Keratinocyte (primary cell): Measurements from ENCODE around the gene ATP13A3. TPM values are rescaled to one million over a fixed set of nuclear protein-coding genes. Genes with fewer than 3 reads are reported as not detected.

Source experiments
- DNase-seq: peaks from one replicate; pipeline ENCODE4 v3.0.0-alpha.2; 2011; ENCODE audit warnings: low read depth, missing footprints, low spot score
- FAIRE-seq: peaks from 2 replicates; lab custom pipeline; 2011; peaks lifted over from hg19 to GRCh38; lab: Jason Lieb, UNC
- H2AFZ ChIP-seq: 2 replicates; pipeline ENCODE4 v1.6.0; 2012; ENCODE audit warnings: low read length, control low read depth, inconsistent platforms; ENCODE audit not compliant: control insufficient read depth
- H3K27ac ChIP-seq: 2 replicates; pipeline ENCODE4 v1.5.1; 2011; ENCODE audit warnings: low read length; ENCODE audit not compliant: control insufficient read depth, insufficient read depth
- H3K27me3 ChIP-seq: 3 replicates; pipeline ENCODE4 v1.6.0; 2011; ENCODE audit warnings: low read length; ENCODE audit not compliant: control insufficient read depth, insufficient read depth; ENCODE audit errors: extremely low read depth
- H3K36me3 ChIP-seq, 2 experiments: 2 replicates in 1 of 2; 3 replicates in 1 of 2; pipeline ENCODE4 v1.5.1; 2011; ENCODE audit warnings: low read length in 2 of 2, mild to moderate bottlenecking in 1 of 2; ENCODE audit not compliant: control insufficient read depth in 2 of 2, insufficient read depth in 2 of 2; ENCODE audit errors: extremely low read depth in 1 of 2
- H3K4me1 ChIP-seq: 3 replicates; pipeline ENCODE4 v1.5.1; 2011; ENCODE audit warnings: low read length; ENCODE audit not compliant: control insufficient read depth, insufficient read depth; ENCODE audit errors: extremely low read depth
- H3K4me2 ChIP-seq: 3 replicates; pipeline ENCODE4 v1.6.0; 2011; ENCODE audit warnings: low read depth, low read length; ENCODE audit not compliant: control insufficient read depth, insufficient read depth; ENCODE audit errors: extremely low read depth
- H3K4me3 ChIP-seq, 3 experiments: fragments of 200-600 bp in 1 of 3; sonication (generic) in 1 of 3; 2 replicates in 2 of 3; 3 replicates in 1 of 3; pipeline ENCODE4 v1.5.1; 2011 to 2016; ENCODE audit warnings: low read length in 3 of 3, mild to moderate bottlenecking in 3 of 3, control low read depth in 2 of 3, inconsistent platforms in 1 of 3, low read depth in 1 of 3, mixed read lengths in 1 of 3, mixed run types in 1 of 3, moderate library complexity in 1 of 3; ENCODE audit not compliant: control insufficient read depth in 2 of 3, insufficient read depth in 2 of 3; ENCODE audit errors: extremely low read depth in 1 of 3
- H3K79me2 ChIP-seq: 2 replicates; pipeline ENCODE4 v1.6.0; 2012; ENCODE audit warnings: low read length; ENCODE audit not compliant: control insufficient read depth, insufficient read depth
- H3K9ac ChIP-seq: 3 replicates; pipeline ENCODE4 v1.6.0; 2011; ENCODE audit warnings: low read length; ENCODE audit not compliant: control insufficient read depth, insufficient read depth; ENCODE audit errors: extremely low read depth
- H3K9me1 ChIP-seq: 3 replicates; pipeline ENCODE4 v1.6.0; 2011; ENCODE audit warnings: low read length; ENCODE audit not compliant: control insufficient read depth, insufficient read depth; ENCODE audit errors: extremely low read depth
- H3K9me3 ChIP-seq: 2 replicates; pipeline ENCODE4 v1.5.1; 2012; ENCODE audit warnings: low read depth, low read length; ENCODE audit not compliant: control insufficient read depth
- H4K20me1 ChIP-seq: 3 replicates; pipeline ENCODE4 v1.6.0; 2011; ENCODE audit warnings: low read length; ENCODE audit not compliant: control insufficient read depth, insufficient read depth; ENCODE audit errors: extremely low read depth
- EZH2 ChIP-seq: IDR thresholded peaks from one replicate; pipeline ENCODE4 v1.6.1; 2012; ENCODE audit warnings: inconsistent platforms, mild to moderate bottlenecking, low read length, moderate library complexity
- dilution Hi-C: fragments of 300-500 bp; cut with MboI; formaldehyde crosslinking; loops from one replicate; pipeline ENCODE4 v1.7.0; 2020; ENCODE audit warnings: low sequenced_read_pairs; ENCODE audit not compliant: extremely low pct_ligation_motif_present
- polyA plus RNA-seq, 5 experiments: library from polyadenylated mRNA; depleted of rRNA in 3 of 5; stranded (reverse) in 3 of 5; stranded (forward) in 1 of 5; unstranded in 1 of 5; fragments of >200 nt; gene quantifications; 1 replicate in 1 of 5; 2 replicates in 3 of 5; 3 replicates in 1 of 5; pipeline versions ENCODE4 v1.2.1 to v1.2.3, GENCODE V29; 2011 to 2012; ENCODE audit warnings: missing spikeins in 2 of 5, low read depth in 1 of 5, low replicate concordance in 1 of 5
- TF ChIP-seq, protein P1 (sequence below), 3 experiments: IDR thresholded peaks in 1 of 3; conservative IDR thresholded peaks in 1 of 3; optimal IDR thresholded peaks in 1 of 3; 2 replicates in 2 of 3; 3 replicates in 1 of 3; pipeline versions ENCODE3 to v1.5.1; 2011; ENCODE audit warnings: low read length in 3 of 3, mild to moderate bottlenecking in 3 of 3, moderate library complexity in 2 of 3, control low read depth in 1 of 3, inconsistent platforms in 1 of 3; ENCODE audit not compliant: insufficient read depth in 2 of 3; ENCODE audit errors: extremely low read depth in 1 of 3

The ATP13A3 gene
- polyA plus RNA-seq, 1 donor (not counting 4 experiments of a cell fraction or from before 2014, with no cell fraction given): 103 TPM

DNA sequence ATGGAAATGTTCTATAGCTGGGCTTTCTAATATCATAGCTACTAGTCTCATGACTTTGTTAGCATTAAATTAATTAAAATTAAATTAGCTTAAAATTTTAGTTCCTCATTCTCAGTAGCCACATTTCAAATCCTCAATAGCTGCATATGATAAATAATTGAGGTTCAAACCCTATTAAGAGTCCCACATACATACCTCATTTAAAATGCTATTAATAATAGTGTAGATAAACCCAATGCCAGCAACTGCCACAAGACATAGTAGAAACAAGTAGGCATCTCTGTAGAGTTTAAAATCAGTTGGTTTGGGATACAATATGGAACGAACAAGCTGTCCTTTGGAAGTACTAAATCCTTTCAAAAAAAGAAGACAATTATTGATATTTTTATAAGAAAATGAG lies 39.1 kb downstream of the ATP13A3 start:
- no peak overlapping the region for H3K9ac ChIP-seq

DNA sequence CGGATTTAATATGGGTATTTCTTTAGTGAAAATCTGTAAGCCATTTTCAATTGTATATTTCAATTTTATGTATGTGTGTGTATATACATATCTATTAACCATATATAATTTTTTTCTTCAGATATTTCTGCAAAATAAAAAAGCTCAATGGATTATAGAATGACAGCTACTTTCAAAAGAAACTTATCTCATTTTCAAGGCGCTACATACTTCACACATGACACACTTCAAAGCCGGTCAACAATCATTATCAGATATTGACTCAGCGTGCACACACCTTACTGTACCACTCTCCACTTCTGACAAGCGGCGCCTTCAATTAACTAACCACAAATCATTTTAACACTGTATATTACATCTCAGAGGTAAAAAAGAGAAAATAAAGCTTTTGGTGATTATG lies 39.6 kb downstream of the ATP13A3 start:
- H3K79me2 ChIP-seq: no peaks in the 10 kb centered on the region
- DNase-seq (no peak), FAIRE-seq (no peak)
- H4K20me1 ChIP-seq: no peaks in the 10 kb centered on the region
- no peaks in the 10 kb centered on the region for H3K9me3 ChIP-seq
- TF ChIP-seq, protein P1, sequence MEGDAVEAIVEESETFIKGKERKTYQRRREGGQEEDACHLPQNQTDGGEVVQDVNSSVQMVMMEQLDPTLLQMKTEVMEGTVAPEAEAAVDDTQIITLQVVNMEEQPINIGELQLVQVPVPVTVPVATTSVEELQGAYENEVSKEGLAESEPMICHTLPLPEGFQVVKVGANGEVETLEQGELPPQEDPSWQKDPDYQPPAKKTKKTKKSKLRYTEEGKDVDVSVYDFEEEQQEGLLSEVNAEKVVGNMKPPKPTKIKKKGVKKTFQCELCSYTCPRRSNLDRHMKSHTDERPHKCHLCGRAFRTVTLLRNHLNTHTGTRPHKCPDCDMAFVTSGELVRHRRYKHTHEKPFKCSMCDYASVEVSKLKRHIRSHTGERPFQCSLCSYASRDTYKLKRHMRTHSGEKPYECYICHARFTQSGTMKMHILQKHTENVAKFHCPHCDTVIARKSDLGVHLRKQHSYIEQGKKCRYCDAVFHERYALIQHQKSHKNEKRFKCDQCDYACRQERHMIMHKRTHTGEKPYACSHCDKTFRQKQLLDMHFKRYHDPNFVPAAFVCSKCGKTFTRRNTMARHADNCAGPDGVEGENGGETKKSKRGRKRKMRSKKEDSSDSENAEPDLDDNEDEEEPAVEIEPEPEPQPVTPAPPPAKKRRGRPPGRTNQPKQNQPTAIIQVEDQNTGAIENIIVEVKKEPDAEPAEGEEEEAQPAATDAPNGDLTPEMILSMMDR (optimal IDR thresholded peaks at IDR 0.05 in 1 of 3, IDR thresholded peaks at IDR 0.05 in 1 of 3, conservative IDR thresholded peaks at IDR 0.05 in 1 of 3; ENCODE audit: extremely low read depth in 1 of 3, insufficient read depth in 2 of 3, low read length in 3 of 3): no peak
- no peak for TF ChIP-seq EZH2
- no peak overlapping the region for H2AFZ ChIP-seq
- no peak overlapping the region for H3K4me2 ChIP-seq
- no peaks in the 10 kb centered on the region for H3K4me1 ChIP-seq
- peaks cover 11 to 31% of the 10 kb centered on the region in 2 experiments for H3K36me3 ChIP-seq
- no peaks in the 10 kb centered on the region for H3K27me3 ChIP-seq
- H3K4me3 ChIP-seq: no peak overlapping the region
- no peaks in the 10 kb centered on the region for H3K9me1 ChIP-seq
- no peak overlapping the region for H3K27ac ChIP-seq
- dilution Hi-C loops: no loop called here
- H3K9ac ChIP-seq: no peak overlapping the region

More for the DNA sequence above, 39.1 kb downstream of the ATP13A3 start:
- no peak overlapping the region for H3K4me3 ChIP-seq
- H3K36me3 ChIP-seq: peaks cover 11 to 28% of the 10 kb centered on the region in 2 experiments
- no peaks in the 10 kb centered on the region for H3K9me3 ChIP-seq
- TF ChIP-seq, protein P1 (optimal IDR thresholded peaks at IDR 0.05 in 1 of 3, IDR thresholded peaks at IDR 0.05 in 1 of 3, conservative IDR thresholded peaks at IDR 0.05 in 1 of 3; ENCODE audit: extremely low read depth in 1 of 3, insufficient read depth in 2 of 3, low read length in 3 of 3): no peak
- TF ChIP-seq EZH2: no peak
- no peaks in the 10 kb centered on the region for H3K4me1 ChIP-seq
- no peak overlapping the region for H2AFZ ChIP-seq
- H3K27ac ChIP-seq: no peak overlapping the region
- no peaks in the 10 kb centered on the region for H3K27me3 ChIP-seq
- no peak overlapping the region for H3K4me2 ChIP-seq
- FAIRE-seq: no peak
- no peaks in the 10 kb centered on the region for H3K79me2 ChIP-seq
- no peaks in the 10 kb centered on the region for H3K9me1 ChIP-seq
- no peaks in the 10 kb centered on the region for H4K20me1 ChIP-seq
- dilution Hi-C loops: no loop called here
- no peak for DNase-seq
